Dermis blood vessel endothelial cell (primary cell): ENCODE measurements around the gene CCL15. TPM values are rescaled to one million over a fixed set of nuclear protein-coding genes. Genes with fewer than 3 reads are reported as not detected.

Experiments
- total RNA-seq: library from RNA; depleted of rRNA; stranded (reverse); fragments of >200 nt; gene quantifications from 2 replicates; pipeline ENCODE4 v1.2.3, GENCODE V29; 2014

The CCL15 gene
- total RNA-seq, 1 donor from 2014 or later: not detected

Other genes starting within 250 kb of the CCL15 start
- 0.05 and 0.17 TPM in 2 replicates for gene GAS2L2, start 248.3 kb downstream of the CCL15 start, total RNA-seq
- gene C17orf50, start 240.7 kb downstream of the CCL15 start, total RNA-seq: not detected in 2 replicates
- 14.1 and 38.1 TPM in 2 replicates for gene MMP28, start 205.9 kb downstream of the CCL15 start, total RNA-seq
- gene TAF15, start 192.1 kb downstream of the CCL15 start, total RNA-seq: 68.1 and 115 TPM in 2 replicates
- gene HEATR9, start 132.7 kb downstream of the CCL15 start, total RNA-seq: not detected in 2 replicates
- 0.17 TPM in 1 of 2 replicates, not detected in the other for gene CCL5, start 121.2 kb downstream of the CCL15 start, total RNA-seq
- gene RDM1, start 70.8 kb downstream of the CCL15 start, total RNA-seq: 0.47 and 1.0 TPM in 2 replicates
- not detected in 2 replicates for gene LYZL6, start 57.8 kb downstream of the CCL15 start, total RNA-seq
- 0.37 and 0.68 TPM in 2 replicates for gene CCL16, start 20.1 kb downstream of the CCL15 start, total RNA-seq
- gene CCL14, start 14.8 kb downstream of the CCL15 start, total RNA-seq: 14.2 and 24.2 TPM in 2 replicates
- gene CCL23, start 16.4 kb upstream of the CCL15 start, total RNA-seq: 2.2 and 7.5 TPM in 2 replicates
- gene CCL18, start 62.7 kb upstream of the CCL15 start, total RNA-seq: not detected in 2 replicates
- not detected in 2 replicates for gene CCL3, start 88.6 kb upstream of the CCL15 start, total RNA-seq
- not detected in 2 replicates for gene CCL4, start 102.3 kb upstream of the CCL15 start, total RNA-seq
- 0.85 and 1.6 TPM in 2 replicates for gene TBC1D3B, start 175.1 kb upstream of the CCL15 start, total RNA-seq
- not detected in 2 replicates for gene CCL3L1, start 195.2 kb upstream of the CCL15 start, total RNA-seq
- not detected in 2 replicates for gene CCL4L2, start 209.5 kb upstream of the CCL15 start, total RNA-seq